K562 (cell line): ENCODE results near the gene SAMD14. TPM values are rescaled to one million over a fixed set of nuclear protein-coding genes. Genes with fewer than 3 reads are reported as not detected.

Experiments
- CEBPG ChIP-seq, 3 experiments: fragments of 200-800 bp in 1 of 3; sonication (Bioruptor generic) in 1 of 3; sonication (generic) in 1 of 3; formaldehyde crosslinking in 1 of 3; IDR thresholded peaks in 2 of 3; conservative IDR thresholded peaks in 1 of 3; 2 replicates each; pipeline versions ENCODE4 v1.6.1 to v1.8.0; 2016 to 2022; ENCODE audit warnings: missing compliant biosample characterization in 2 of 3, missing genetic modification characterization in 2 of 3, mild to moderate bottlenecking in 1 of 3, missing genetic modification reagents in 1 of 3
- DIDO1 ChIP-seq: fragments of 450-650 bp; IDR thresholded peaks from 2 replicates; pipeline ENCODE4 v1.6.1; 2016; ENCODE audit warnings: low read depth, missing biosample characterization, missing genetic modification characterization
- HIVEP1 ChIP-seq: fragments of 250-450 bp; sonication (Bioruptor Pico); IDR thresholded peaks from 2 replicates; pipeline ENCODE4 v1.4.0; 2020; ENCODE audit warnings: mild to moderate bottlenecking
- HNRNPLL ChIP-seq: fragments of 200-400 bp; formaldehyde crosslinking; IDR thresholded peaks from 2 replicates; pipeline ENCODE4 v1.6.1; 2017; ENCODE audit warnings: low read length, low read depth, mild to moderate bottlenecking; ENCODE audit not compliant: poor library complexity, severe bottlenecking
- JUNB ChIP-seq: fragments of 450-650 bp; formaldehyde crosslinking; conservative IDR thresholded peaks from 2 replicates; pipeline ENCODE4 v1.4.0; 2020; ENCODE audit warnings: mild to moderate bottlenecking
- MBD2 ChIP-seq: sonication (generic); IDR thresholded peaks from 2 replicates; pipeline ENCODE4 v1.6.1; 2016; ENCODE audit warnings: low read depth, borderline replicate concordance
- PHF20 ChIP-seq: fragments of 450-650 bp; IDR thresholded peaks from 2 replicates; pipeline ENCODE4 v1.6.1; 2018; ENCODE audit not compliant: partially characterized antibody
- PRMT5 ChIP-seq: sonication (generic); formaldehyde crosslinking; IDR thresholded peaks from 2 replicates; pipeline ENCODE4 v1.5.0; 2020; ENCODE audit warnings: missing genetic modification reagents
- RBM25 ChIP-seq: fragments of 200-400 bp; formaldehyde crosslinking; IDR thresholded peaks from 2 replicates; pipeline ENCODE4 v1.6.1; 2018; ENCODE audit warnings: low read length, low read depth, moderate library complexity; ENCODE audit not compliant: severe bottlenecking
- SMARCA5 ChIP-seq: fragments of 450-650 bp; IDR thresholded peaks from 2 replicates; pipeline ENCODE4 v1.6.1; 2016
- ZC3H11A ChIP-seq: IDR thresholded peaks from 2 replicates; pipeline ENCODE4 v1.6.1; 2012; ENCODE audit warnings: low read depth, low read length, improper control_type of control experiment
- ZNF165 ChIP-seq: fragments of 250-450 bp; sonication (Bioruptor Pico); IDR thresholded peaks from 2 replicates; pipeline ENCODE4 v1.4.0; 2020; ENCODE audit warnings: borderline replicate concordance
- polyA plus RNA-seq, 8 experiments: library from polyadenylated mRNA; depleted of rRNA in 4 of 8; stranded (reverse) in 5 of 8; unstranded in 3 of 8; fragments of >200 nt; fragmentation: Nextera tagmentation in 2 of 8; fragmentation: Illumina TruSeq in 1 of 8; extraction: Ambion mirVana in 2 of 8; extraction: Trizol in 1 of 8; gene quantifications; 2 replicates each; pipeline versions ENCODE4 v1.2.1 to v1.2.3, GENCODE V29; 2011 to 2014; ENCODE audit warnings: inconsistent platforms in 1 of 8, missing spikeins in 1 of 8
- total RNA-seq, 7 experiments: library from RNA; depleted of rRNA in 6 of 7; stranded (reverse); fragments of >200 nt in 6 of 7; fragmentation: Illumina TruSeq in 2 of 7; extraction: Trizol in 2 of 7; gene quantifications; 2 replicates each; pipeline versions ENCODE4 v1.2.1 to v1.2.3, GENCODE V29; 2011 to 2021; ENCODE audit warnings: low replicate concordance in 1 of 7
- TF ChIP-seq, protein P1 (sequence below): fragments of 450-650 bp; formaldehyde crosslinking; IDR thresholded peaks from 2 replicates; pipeline ENCODE4 v1.4.0; 2020; ENCODE audit warnings: mild to moderate bottlenecking, moderate library complexity
- TF ChIP-seq, protein P2 (sequence below): sonication (generic); formaldehyde crosslinking; IDR thresholded peaks from 2 replicates; pipeline ENCODE4 v1.8.0; 2022; ENCODE audit warnings: missing genetic modification reagents, mild to moderate bottlenecking, moderate library complexity, borderline replicate concordance
- TF ChIP-seq, protein P3 (sequence below), 3 experiments: fragments of 200-800 bp in 1 of 3; sonication (Bioruptor generic) in 1 of 3; sonication (generic) in 1 of 3; formaldehyde crosslinking in 1 of 3; IDR thresholded peaks; 2 replicates each; pipeline versions ENCODE4 v1.6.1 to v1.8.0; 2016 to 2022; ENCODE audit warnings: mild to moderate bottlenecking in 2 of 3, missing compliant biosample characterization in 2 of 3, missing genetic modification characterization in 2 of 3, missing genetic modification reagents in 1 of 3
- TF ChIP-seq, protein P4 (sequence below), 2 experiments: IDR thresholded peaks in 1 of 2; conservative IDR thresholded peaks in 1 of 2; 2 replicates each; pipeline ENCODE4 v1.6.1; 2016; ENCODE audit warnings: low read depth in 2 of 2, mild to moderate bottlenecking in 1 of 2, missing compliant biosample characterization in 1 of 2, missing genetic modification characterization in 1 of 2, moderate library complexity in 1 of 2
- TF ChIP-seq, protein P5 (sequence below): sonication (generic); formaldehyde crosslinking; IDR thresholded peaks from 2 replicates; pipeline ENCODE4 v1.8.0; 2022; ENCODE audit warnings: mild to moderate bottlenecking, missing genetic modification reagents

Gene SAMD14
- total and polyA plus RNA-seq, 9 of the 15 experiments (the other 6 are each of a cell fraction or from before 2014, with no cell fraction given), result 0.04 to 0.07 TPM; not detected in 7

DNA sequence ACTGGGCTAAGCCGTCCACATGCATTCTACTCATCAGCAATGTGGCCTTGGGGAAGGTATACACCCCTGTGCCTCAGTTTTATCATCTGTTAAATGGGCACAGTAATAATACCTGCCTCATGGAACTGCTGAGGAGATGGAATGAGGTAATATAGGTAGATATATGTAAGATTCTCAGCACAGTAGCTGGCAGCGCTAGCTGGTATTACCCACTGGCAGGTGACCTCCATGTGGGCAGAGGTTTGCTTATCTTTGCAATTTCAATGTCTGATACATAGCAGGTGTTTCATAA, 34.7 kb upstream of the SAMD14 start (continued):
- TF ChIP-seq CEBPG (CRISPR knock-in tag; IDR thresholded peaks at IDR 0.05) (no peak), CEBPG (tag; conservative IDR thresholded peaks at IDR 0.05 in 1 of 2, IDR thresholded peaks at IDR 0.05 in 1 of 2) (no peak), PRMT5 (CRISPR knock-in tag) (no peak), HIVEP1 (CRISPR knock-in tag) (no peak), HNRNPLL (no peak), PHF20 (no peak), MBD2 (no peak), SMARCA5 (peak; percentile 73; the same call in 1 of the 2 replicates), ZNF165 (CRISPR knock-in tag) (no peak), ZC3H11A (no peak), JUNB (CRISPR knock-in tag) (no peak), RBM25 (peak; percentile 85), DIDO1 (tag) (no peak)
- TF ChIP-seq, protein P1, sequence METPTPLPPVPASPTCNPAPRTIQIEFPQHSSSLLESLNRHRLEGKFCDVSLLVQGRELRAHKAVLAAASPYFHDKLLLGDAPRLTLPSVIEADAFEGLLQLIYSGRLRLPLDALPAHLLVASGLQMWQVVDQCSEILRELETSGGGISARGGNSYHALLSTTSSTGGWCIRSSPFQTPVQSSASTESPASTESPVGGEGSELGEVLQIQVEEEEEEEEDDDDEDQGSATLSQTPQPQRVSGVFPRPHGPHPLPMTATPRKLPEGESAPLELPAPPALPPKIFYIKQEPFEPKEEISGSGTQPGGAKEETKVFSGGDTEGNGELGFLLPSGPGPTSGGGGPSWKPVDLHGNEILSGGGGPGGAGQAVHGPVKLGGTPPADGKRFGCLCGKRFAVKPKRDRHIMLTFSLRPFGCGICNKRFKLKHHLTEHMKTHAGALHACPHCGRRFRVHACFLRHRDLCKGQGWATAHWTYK (CRISPR knock-in tag), result no peak
- TF ChIP-seq, protein P2, sequence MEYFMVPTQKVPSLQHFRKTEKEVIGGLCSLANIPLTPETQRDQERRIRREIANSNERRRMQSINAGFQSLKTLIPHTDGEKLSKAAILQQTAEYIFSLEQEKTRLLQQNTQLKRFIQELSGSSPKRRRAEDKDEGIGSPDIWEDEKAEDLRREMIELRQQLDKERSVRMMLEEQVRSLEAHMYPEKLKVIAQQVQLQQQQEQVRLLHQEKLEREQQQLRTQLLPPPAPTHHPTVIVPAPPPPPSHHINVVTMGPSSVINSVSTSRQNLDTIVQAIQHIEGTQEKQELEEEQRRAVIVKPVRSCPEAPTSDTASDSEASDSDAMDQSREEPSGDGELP (CRISPR knock-in tag), result no peak
- TF ChIP-seq, protein P3, sequence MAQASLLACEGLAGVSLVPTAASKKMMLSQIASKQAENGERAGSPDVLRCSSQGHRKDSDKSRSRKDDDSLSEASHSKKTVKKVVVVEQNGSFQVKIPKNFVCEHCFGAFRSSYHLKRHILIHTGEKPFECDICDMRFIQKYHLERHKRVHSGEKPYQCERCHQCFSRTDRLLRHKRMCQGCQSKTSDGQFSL (CRISPR knock-in tag; IDR thresholded peaks at IDR 0.05), result no peak
- TF ChIP-seq, protein P3 (tag; IDR thresholded peaks at IDR 0.05), result no peak
- TF ChIP-seq, protein P4, sequence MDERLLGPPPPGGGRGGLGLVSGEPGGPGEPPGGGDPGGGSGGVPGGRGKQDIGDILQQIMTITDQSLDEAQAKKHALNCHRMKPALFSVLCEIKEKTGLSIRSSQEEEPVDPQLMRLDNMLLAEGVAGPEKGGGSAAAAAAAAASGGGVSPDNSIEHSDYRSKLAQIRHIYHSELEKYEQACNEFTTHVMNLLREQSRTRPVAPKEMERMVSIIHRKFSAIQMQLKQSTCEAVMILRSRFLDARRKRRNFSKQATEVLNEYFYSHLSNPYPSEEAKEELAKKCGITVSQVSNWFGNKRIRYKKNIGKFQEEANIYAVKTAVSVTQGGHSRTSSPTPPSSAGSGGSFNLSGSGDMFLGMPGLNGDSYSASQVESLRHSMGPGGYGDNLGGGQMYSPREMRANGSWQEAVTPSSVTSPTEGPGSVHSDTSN (CRISPR knock-in tag; IDR thresholded peaks at IDR 0.05; ENCODE audit: low read depth), result no peak
- TF ChIP-seq, protein P4 (tag; conservative IDR thresholded peaks at IDR 0.05; ENCODE audit: low read depth), result no peak
- TF ChIP-seq, protein P5, sequence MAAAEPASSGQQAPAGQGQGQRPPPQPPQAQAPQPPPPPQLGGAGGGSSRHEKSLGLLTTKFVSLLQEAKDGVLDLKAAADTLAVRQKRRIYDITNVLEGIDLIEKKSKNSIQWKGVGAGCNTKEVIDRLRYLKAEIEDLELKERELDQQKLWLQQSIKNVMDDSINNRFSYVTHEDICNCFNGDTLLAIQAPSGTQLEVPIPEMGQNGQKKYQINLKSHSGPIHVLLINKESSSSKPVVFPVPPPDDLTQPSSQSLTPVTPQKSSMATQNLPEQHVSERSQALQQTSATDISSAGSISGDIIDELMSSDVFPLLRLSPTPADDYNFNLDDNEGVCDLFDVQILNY, result no peak
